HTERT RPE-1 (cell line): ENCODE results near the gene SERF2.
"Not testable (repeated sequence)": the region's sequence is repeated elsewhere in the genome, so short reads cannot be mapped to it uniquely, and the experiment has no call there.

Source experiments
- in situ Hi-C: fragments of 300-500 bp; cut with MboI; formaldehyde crosslinking; loops from 4 replicates; pipeline ENCODE4 v1.14.3; 2020; ENCODE audit warnings: low sequenced_read_pairs

SERF2 gene

GRCh38 chr15:43793647-43794046 lies 1.5 kb downstream of the SERF2 start:
- in situ Hi-C loops, result no loop called here

DNA sequence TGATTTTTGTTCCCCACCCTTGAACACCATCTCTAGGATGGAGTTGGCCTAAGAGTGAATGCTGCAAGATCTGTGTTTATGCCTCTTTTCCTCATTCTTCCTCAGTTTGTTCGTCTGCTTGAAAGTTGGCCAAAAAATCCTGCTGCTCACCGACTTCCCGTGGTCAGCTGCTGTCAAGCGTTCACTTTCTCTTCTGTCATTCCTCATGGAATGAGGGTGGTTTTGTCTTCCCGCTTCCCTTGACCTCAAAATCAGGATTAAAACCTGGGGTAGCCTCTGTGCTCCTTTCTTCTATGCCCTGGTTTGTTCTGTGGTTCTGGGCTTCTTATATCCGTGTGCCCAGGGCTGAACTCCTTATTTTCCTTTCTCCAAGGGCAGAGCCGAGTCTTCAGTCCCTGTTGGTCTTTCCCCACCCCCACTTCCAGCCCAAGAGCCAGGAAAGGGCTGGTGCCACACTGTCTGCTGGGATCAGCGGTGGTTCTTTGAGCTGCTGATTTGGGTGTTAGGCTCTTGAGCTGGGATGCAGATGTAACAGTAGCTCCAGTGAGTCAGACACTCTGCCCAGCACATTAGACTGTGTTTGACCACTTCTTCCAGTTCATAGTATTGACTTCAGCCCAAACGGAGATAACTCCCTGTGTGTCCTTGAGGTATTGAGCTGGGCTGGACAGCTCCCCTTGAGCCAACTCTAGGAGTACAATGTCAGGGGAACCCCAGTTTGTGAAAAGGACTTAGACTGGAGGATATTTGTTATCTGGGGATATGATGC lies 2.3 kb downstream of the SERF2 start:
- in situ Hi-C loops, result no loop called here

- in situ Hi-C loops, result no loop called here
Measured at GRCh38 chr15:43795197-43795596, 3.1 kb downstream of the SERF2 start.

DNA sequence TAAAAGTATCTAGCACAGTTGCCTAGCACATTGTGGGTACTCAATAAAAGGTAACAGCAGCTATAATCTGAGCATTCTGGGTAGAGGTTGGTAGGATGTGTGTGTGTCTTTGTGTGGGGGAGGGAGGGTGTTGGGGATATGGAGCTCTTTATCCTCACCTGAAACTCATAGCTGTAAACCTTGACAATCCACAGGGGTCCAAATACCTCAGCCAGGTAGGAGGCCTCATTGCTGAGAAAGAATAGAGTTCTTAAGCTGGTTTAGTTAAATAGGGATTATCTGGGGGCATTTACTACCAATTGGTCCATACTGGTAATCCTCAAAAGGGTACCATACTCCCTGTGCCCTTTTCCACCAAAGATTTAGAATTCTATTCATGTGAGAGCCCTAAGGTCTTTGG lies 3.9 kb downstream of the SERF2 start:
- in situ Hi-C loops, result no loop called here

DNA sequence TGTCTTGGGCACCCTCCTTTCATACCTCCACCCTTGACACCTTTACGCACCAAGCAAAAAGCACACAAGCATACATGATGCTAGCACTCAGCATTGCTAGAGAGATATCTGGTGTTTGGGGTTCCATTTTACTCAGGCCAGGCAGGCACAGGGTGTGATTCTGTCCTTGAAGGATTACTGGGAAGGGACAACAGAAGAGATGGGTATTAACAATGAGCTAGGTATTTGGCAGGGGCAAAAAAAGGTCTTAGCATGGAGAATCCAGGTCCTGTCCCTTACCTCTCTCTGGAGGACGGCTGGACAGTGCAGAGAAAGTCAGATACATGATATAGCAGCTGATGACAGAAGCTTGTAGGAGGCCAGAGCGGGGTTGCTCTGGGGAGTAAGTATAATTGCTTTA lies 4.4 kb downstream of the SERF2 start:
- in situ Hi-C loops, result no loop called here

- in situ Hi-C loops, result no loop called here
Measured at GRCh38 chr15:43799209-43799944, 7.3 kb downstream of the SERF2 start.

DNA sequence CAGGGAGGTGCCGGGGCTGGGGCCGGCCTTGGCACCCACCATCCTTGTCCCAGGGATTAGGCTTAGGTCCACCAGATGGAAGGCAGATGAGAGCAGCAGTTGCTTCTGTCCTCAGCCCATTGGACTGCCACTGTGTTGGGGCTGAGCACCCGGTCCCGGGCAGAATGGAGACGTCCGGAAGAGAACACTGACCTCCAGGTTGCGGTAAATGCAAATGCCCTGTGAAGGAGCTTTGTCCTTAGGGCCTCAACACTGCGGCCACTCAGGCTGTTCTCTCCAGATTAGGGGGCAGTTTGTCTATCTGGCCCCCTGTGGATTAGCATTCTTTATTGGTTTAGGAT lies 7.8 kb downstream of the SERF2 start, which contains the start of gene SERINC4:
SERINC4 (minus strand) TSS at position 276 of the 341 bp plus-strand sequence; CDS start at position 42, 234 bp downstream.
- in situ Hi-C loops, result no loop called here

DNA sequence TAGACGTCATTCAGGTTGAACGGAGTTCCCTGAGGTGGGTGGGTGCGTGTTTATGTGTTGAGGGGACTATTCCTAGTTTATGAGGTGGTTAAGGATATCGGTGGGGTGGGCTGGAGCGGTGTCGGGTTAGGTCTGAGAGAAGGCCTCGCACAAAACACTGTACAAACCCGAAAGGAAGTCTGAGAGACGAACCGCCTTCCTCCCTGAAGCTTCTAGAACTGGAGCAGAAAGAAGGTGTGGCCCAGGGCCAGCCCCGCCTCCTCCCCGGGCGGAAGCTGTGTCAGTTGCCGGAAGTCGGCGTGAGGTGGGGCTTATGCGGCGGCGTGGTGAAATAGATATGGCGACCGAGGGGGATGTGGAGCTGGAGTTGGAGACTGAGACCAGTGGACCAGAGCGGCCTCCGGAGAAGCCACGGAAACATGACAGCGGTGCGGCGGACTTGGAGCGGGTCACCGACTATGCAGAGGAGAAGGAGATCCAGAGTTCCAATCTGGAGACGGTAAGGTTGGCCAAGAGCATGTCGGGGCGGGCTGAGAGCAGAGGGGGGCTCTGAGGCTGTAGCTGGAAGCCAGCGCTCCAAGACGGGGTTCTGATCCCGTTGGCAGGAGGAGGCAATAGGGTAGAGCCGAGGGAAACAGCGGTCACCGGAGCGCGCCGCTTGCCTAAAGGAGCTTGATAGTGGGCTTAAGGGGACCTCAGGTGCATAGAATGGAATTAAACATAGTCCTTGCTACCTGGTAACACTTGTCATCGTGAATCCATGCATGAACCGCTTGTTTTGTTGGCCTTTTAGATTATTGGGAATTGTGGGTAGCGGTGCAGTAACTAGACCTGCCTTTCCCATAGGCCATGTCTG lies 8.4 kb downstream of the SERF2 start, which contains the start of gene HYPK:
HYPK (plus strand) TSS at position 314 of the 856 bp plus-strand sequence; CDS start at position 338, 24 bp downstream.
- in situ Hi-C loops, result no loop called here

GRCh38 chr15:43802676-43803075 lies 10.6 kb downstream of the SERF2 start:
- in situ Hi-C loops, result not testable (repeated sequence)

DNA sequence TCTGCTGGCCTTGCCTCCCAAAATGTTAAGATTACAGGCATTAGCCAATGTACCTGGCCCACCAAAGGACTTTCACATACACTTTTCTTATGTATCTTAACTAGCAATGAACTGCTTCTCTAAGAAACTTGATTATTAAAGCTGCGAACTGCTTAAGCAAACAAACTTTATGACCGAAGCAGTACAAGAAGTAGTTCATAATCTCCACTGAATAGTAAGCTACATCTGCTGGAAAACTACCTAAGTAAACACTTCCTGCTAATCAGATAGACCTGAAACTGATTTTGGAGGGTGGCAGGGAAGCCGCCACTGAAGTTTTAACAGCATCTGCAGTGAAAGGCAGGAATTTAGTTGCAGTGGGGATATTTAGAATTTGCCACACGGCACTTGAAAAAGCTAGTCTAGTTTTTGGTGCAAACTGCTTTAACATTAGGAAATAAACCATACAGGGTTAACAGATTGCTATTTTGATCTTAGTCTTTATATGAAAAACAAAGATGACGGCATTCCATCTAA lies 16.4 kb downstream of the SERF2 start:
- in situ Hi-C loops, result no loop called here

GRCh38 chr15:43808960-43809678 lies 17.0 kb downstream of the SERF2 start:
- in situ Hi-C loops, result no loop called here

GRCh38 chr15:43815064-43815463 lies 22.9 kb downstream of the SERF2 start:
- in situ Hi-C loops, result not testable (repeated sequence)

DNA sequence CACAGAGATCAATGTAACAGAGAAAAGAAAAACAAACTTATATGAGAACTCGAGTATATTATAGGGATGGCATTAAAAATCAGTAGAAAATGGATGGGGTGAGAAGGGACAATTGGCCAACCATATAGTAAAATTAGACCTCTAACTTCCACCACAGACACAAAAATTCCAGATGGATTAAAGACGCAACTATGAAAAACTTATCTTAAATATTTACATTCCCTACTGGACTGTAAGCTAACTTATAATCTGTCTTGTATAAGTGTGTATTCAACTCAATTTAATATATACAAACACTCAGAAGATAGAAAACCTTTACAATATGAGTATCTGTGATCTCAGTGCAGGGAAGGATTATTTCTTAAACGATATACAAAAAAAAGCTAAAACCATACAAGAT lies 29.4 kb downstream of the SERF2 start:
- in situ Hi-C loops, result no loop called here

DNA sequence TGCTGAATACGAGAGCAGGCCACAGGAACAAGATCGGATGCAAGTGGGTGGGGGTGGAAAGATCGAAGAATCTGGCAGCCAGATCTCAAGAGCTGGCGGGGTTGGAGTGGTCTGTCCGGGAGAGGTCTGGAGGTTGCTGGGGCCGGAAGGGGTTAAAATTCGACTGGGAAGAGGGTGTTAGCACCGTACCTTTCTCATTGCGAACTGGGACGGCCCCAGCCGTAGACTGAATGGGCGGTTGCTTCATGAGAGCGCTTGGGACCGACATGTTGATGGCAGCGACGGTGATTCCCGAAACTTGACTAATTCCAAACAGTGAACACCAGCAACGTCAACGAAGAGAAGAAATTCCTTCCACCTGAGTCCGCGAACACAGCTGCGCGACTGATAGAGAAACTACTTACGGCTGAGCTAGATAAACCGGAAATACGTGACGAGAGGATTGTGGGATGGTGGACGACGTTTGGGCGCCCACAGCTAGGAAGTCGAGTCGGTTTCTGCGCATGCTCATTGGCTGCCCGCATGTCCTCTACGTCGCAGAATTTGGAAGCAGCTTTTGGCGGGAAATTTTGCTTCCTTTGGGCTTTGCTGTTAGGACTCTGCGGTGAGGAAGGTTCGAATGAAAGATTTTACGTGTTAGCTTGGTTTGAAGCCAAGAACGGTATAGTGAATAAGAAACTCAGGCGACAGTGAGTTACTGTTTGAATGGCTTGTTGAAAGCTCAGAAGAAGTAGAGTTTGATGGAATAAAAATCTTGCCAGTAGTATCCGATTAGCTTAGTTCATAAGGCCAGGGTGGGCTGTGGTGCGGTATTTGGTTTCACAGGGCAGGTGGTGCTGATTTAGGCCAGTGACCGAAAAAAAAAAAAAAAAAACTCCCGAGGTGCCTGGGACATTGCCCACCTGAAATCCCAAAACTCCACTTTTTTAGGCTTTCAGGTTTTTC lies 32.5 kb downstream of the SERF2 start, which contains the start of gene MFAP1:
MFAP1 (minus strand) TSS at position 389 of the 945 bp plus-strand sequence; CDS start at position 268, 121 bp downstream.
- in situ Hi-C loops, result no loop called here

DNA sequence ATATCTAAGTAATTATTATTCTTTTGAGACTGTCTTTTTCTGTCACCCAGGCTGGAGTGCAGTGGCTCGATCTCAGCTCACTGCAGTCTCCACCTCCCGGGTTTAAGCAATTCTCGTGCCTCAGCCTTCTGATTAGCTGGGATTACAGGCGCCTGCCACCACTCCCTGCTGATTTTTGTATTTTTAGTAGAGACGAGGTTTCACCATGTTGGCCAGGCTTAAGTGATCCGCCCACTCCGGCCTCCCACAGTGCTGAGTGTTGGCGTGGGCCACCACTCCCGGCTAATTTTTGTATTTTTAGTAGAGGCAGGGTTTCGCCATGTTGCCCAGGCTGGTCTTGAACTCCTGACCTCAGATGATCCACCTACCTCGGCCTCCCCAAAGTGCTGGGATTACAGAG lies 33.2 kb downstream of the SERF2 start:
- in situ Hi-C loops, result not testable (repeated sequence)

DNA sequence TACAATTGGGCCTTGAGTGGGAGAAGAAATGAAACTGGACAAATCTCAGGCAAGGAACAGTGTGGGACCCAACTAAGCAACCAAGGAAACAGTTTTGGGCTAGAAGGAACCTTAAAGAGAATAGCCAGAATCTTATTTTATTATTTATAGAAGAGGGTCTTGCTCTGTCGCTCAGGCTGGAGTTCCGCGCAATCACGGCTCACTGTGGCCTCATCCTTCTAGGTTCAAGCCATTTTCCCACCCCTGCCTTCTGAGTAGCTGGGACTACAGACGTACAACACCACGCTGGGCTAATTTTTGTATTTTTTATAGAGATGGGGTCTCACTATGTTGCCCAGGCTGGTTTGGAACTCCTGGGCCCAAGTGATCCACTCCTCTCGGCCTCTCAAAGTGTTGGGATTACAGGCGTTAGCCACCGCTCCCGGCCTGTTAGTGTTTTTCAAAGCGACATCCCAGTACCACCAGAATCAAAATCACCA lies 33.9 kb downstream of the SERF2 start:
- in situ Hi-C loops, result no loop called here

GRCh38 chr15:43826508-43827341 lies 34.6 kb downstream of the SERF2 start, which contains the start of gene WDR76:
TSS of gene WDR76 (plus strand) at chr15:43827002. CDS start at chr15:43827033, 31 bp downstream.
- in situ Hi-C loops, result no loop called here

- in situ Hi-C loops, result no loop called here
Measured at GRCh38 chr15:43828061-43828657, 36.0 kb downstream of the SERF2 start.
